Stomach (tissue), 9 donors: ENCODE results near the gene COL13A1. TPM values are rescaled to one million over a fixed set of nuclear protein-coding genes. Genes with fewer than 3 reads are reported as not detected.

Source experiments
- DNase-seq, 2 donors: peaks; one replicate each; pipeline versions ENCODE4 v3.0.0 to v3.0.0-alpha.2; 2013 to 2019
- H3K27ac ChIP-seq, 5 donors: fragments of 200-600 bp in 4 of 5; sonication (generic) in 4 of 5; one replicate each; pipeline ENCODE4 v1.5.1; 2013 to 2019; ENCODE audit warnings: mild to moderate bottlenecking in 1 of 5, moderate library complexity in 1 of 5
- H3K27me3 ChIP-seq, 3 donors: fragments of 200-600 bp; sonication (generic); one replicate each; pipeline ENCODE4 v1.5.1; 2017 to 2019; ENCODE audit warnings: mixed run types in 1 of 3
- H3K36me3 ChIP-seq, 4 donors: fragments of 200-600 bp; sonication (generic); 1 replicate in 3 of 4; 2 replicates in 1 of 4; pipeline ENCODE4 v1.5.1; 2016 to 2019
- H3K4me1 ChIP-seq, 4 donors: fragments of 200-600 bp; sonication (generic); one replicate each; pipeline ENCODE4 v1.5.1; 2016 to 2019
- H3K4me3 ChIP-seq, 4 donors: fragments of 200-600 bp; sonication (generic) in 3 of 4; one replicate each; pipeline ENCODE4 v1.5.1; 2016 to 2019; ENCODE audit warnings: mild to moderate bottlenecking in 1 of 4
- H3K9me3 ChIP-seq, 4 donors: fragments of 200-600 bp; sonication (generic); one replicate each; pipeline ENCODE4 v1.5.1; 2016 to 2019
- EP300 ChIP-seq: sonication (generic); formaldehyde crosslinking; IDR thresholded peaks from one replicate; pipeline ENCODE4 v1.6.1; 2017; ENCODE audit warnings: antibody characterized with exemption
- POLR2A ChIP-seq, 4 donors: fragments of 450-650 bp; IDR thresholded peaks; one replicate each; pipeline ENCODE4 v1.6.1; 2016; ENCODE audit warnings: antibody characterized with exemption in 4 of 4, control low read depth in 2 of 4, mild to moderate bottlenecking in 1 of 4, moderate library complexity in 1 of 4
- POLR2AphosphoS5 ChIP-seq, 3 donors: sonication (generic); formaldehyde crosslinking; IDR thresholded peaks; one replicate each; pipeline ENCODE4 v1.6.1; 2016; ENCODE audit warnings: antibody characterized with exemption in 3 of 3
- whole genome bisulfite sequencing, 5 donors: extraction: QIAGEN DNeasy Blood & Tissue Kit in 3 of 5; methylation state at CpG; one replicate each; pipeline versions ENCODE4 v1.1.5 to v1.1.7; 2013 to 2018; 5-methylcytosine and 5-hydroxymethylcytosine counted together
- intact Hi-C: fragments of 100-400 bp; cut with DNase I; formaldehyde crosslinking; loops from one replicate; pipeline ENCODE4 v1.15.1; 2023; ENCODE audit warnings: low total_unique reads
- polyA plus RNA-seq, 3 donors: library from polyadenylated mRNA; stranded (reverse); fragments of 200-250 nt; gene quantifications; one replicate each; pipeline ENCODE4 v1.2.3, GENCODE V29; 2013
- total RNA-seq, 5 donors: library from RNA; depleted of rRNA; stranded (reverse); fragments of >200 nt; gene quantifications; one replicate each; pipeline versions ENCODE4 v1.1.0 to v1.2.3, GENCODE V29; 2014 to 2016
- TF ChIP-seq, protein P1 (sequence below), 7 experiments: fragments of 450-650 bp in 4 of 7; fragments of 200-600 bp in 3 of 7; sonication (generic) in 3 of 7; IDR thresholded peaks; one replicate each; pipeline ENCODE4 v1.5.1; 2016 to 2019; ENCODE audit warnings: antibody characterized with exemption in 7 of 7, control low read depth in 2 of 7, mild to moderate bottlenecking in 1 of 7
- donor health status: healthy with polysubstance abuse.
- donor health status: Bipolar disorder and iron deficiency.
- donor health status: healthy.

COL13A1 gene
- total and polyA plus RNA-seq, 8 donors: 0.58 to 9.9 (median 6.9) TPM

GRCh38 chr10:69807122-69807521 lies 5.4 kb downstream of the COL13A1 start:
- TF ChIP-seq EP300: no peak
- no peak for TF ChIP-seq POLR2AphosphoS5 (IDR thresholded peaks at IDR 0.05)
- TF ChIP-seq, protein P1, sequence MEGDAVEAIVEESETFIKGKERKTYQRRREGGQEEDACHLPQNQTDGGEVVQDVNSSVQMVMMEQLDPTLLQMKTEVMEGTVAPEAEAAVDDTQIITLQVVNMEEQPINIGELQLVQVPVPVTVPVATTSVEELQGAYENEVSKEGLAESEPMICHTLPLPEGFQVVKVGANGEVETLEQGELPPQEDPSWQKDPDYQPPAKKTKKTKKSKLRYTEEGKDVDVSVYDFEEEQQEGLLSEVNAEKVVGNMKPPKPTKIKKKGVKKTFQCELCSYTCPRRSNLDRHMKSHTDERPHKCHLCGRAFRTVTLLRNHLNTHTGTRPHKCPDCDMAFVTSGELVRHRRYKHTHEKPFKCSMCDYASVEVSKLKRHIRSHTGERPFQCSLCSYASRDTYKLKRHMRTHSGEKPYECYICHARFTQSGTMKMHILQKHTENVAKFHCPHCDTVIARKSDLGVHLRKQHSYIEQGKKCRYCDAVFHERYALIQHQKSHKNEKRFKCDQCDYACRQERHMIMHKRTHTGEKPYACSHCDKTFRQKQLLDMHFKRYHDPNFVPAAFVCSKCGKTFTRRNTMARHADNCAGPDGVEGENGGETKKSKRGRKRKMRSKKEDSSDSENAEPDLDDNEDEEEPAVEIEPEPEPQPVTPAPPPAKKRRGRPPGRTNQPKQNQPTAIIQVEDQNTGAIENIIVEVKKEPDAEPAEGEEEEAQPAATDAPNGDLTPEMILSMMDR (IDR thresholded peaks at IDR 0.05): no peak
- no peak for TF ChIP-seq POLR2A (IDR thresholded peaks at IDR 0.05)
- no peak overlapping the region for H3K27ac ChIP-seq
- H3K4me1 ChIP-seq: peaks cover 7 to 17% (median 12%) of the 10 kb centered on the region in 4 donors
- DNase-seq: no peak
- H3K4me3 ChIP-seq: no peak overlapping the region
- H3K27me3 ChIP-seq: peaks cover 2 to 24% (median 19%) of the 10 kb centered on the region in 3 donors
- intact Hi-C loops: no loop called here
- H3K9me3 ChIP-seq: no peaks in the 10 kb centered on the region
- WGBS, 5 donors: 74 to 82% (median 79%) methylated on average over 2 of the region's 2 CpGs
- no peaks in the 10 kb centered on the region for H3K36me3 ChIP-seq

- Histone ChIP-seq H3K27ac (no peak overlapping the region), H3K36me3 (no peaks in the 10 kb centered on the region), H3K4me3 (no peak overlapping the region), H3K4me1 (peaks cover 4 to 11% (median 6%) of the 10 kb centered on the region in 4 donors), H3K27me3 (peaks cover 2 to 18% (median 13%) of the 10 kb centered on the region in 3 donors), H3K9me3 (no peaks in the 10 kb centered on the region)
- 39 to 79% (median 66%) methylated on average over 2 of the region's 2 CpGs for WGBS, 5 donors
- intact Hi-C loops: no loop called here
- TF ChIP-seq POLR2AphosphoS5 (IDR thresholded peaks at IDR 0.05): no peak
- TF ChIP-seq, protein P1 (IDR thresholded peaks at IDR 0.05): no peak
- TF ChIP-seq POLR2A (IDR thresholded peaks at IDR 0.05): no peak
- TF ChIP-seq EP300: no peak
- no peak for DNase-seq
Measured at GRCh38 chr10:69807696-69808095, 6.0 kb downstream of the COL13A1 start.

DNA sequence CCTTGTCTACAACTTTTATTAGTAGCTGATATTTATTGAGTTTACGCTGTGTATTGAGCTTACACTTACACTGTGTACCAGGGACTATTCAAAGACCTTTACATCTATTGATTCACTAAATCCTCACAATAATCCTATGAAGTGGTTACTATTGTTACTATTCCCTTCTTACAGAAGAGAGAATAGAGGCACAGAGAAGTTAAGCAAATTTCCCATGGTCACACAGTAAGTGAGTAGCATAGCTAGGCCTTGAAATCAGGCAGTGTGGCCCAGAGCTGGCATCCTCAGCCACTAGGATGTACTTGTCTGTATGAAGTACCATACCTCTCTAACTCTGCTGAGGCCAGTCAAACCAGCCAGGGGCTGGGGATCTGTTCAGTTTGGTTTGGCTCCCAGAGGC lies 7.6 kb downstream of the COL13A1 start:
- intact Hi-C loops: no loop called here
- Histone ChIP-seq H3K27ac (no peak overlapping the region), H3K9me3 (no peaks in the 10 kb centered on the region), H3K36me3 (no peaks in the 10 kb centered on the region), H3K27me3 (peaks cover 0 to 2% (median 0%) of the 10 kb centered on the region in 3 donors), H3K4me1 (no peaks in the 10 kb centered on the region), H3K4me3 (no peak overlapping the region)
- 63 to 100% (median 94%) methylated on average over 1 of the region's 1 CpG for WGBS, 5 donors
- no peak for TF ChIP-seq POLR2AphosphoS5 (IDR thresholded peaks at IDR 0.05)
- TF ChIP-seq EP300: no peak
- no peak for TF ChIP-seq POLR2A (IDR thresholded peaks at IDR 0.05)
- TF ChIP-seq, protein P1 (IDR thresholded peaks at IDR 0.05): no peak
- no peak for DNase-seq

- Histone ChIP-seq H3K9me3 (no peaks in the 10 kb centered on the region), H3K27ac (no peak overlapping the region), H3K4me1 (no peaks in the 10 kb centered on the region), H3K4me3 (no peak overlapping the region), H3K27me3 (no peaks in the 10 kb centered on the region), H3K36me3 (no peaks in the 10 kb centered on the region)
- no peak for DNase-seq
- 62 to 78% (median 68%) methylated on average over 9 of the region's 9 CpGs for WGBS, 5 donors
- intact Hi-C loops: no loop called here
- TF ChIP-seq POLR2AphosphoS5 (IDR thresholded peaks at IDR 0.05) (no peak), POLR2A (IDR thresholded peaks at IDR 0.05) (no peak), EP300 (no peak)
Measured at GRCh38 chr10:69810097-69810496, 8.4 kb downstream of the COL13A1 start.

GRCh38 chr10:69810675-69811397 lies 9.1 kb downstream of the COL13A1 start:
- no peaks in the 10 kb centered on the region for H3K27me3 ChIP-seq
- no peak overlapping the region for H3K4me3 ChIP-seq
- 77 to 88% (median 84%) methylated on average over 9 to 12 of the region's 12 CpGs for WGBS, 5 donors
- no peaks in the 10 kb centered on the region for H3K36me3 ChIP-seq
- no peak for DNase-seq
- intact Hi-C loops: no loop called here
- no peaks in the 10 kb centered on the region for H3K9me3 ChIP-seq
- no peaks in the 10 kb centered on the region for H3K4me1 ChIP-seq
- TF ChIP-seq EP300 (no peak), POLR2A (IDR thresholded peaks at IDR 0.05) (no peak), POLR2AphosphoS5 (IDR thresholded peaks at IDR 0.05) (no peak)
- TF ChIP-seq, protein P1 (IDR thresholded peaks at IDR 0.05): no peak
- H3K27ac ChIP-seq: no peak overlapping the region
